GM18861 (cell line): ENCODE data around the gene NDE1.
"Not testable (repeated sequence)": the region's sequence is repeated elsewhere in the genome, so short reads cannot be mapped to it uniquely, and the experiment has no call there.

Experiments used
- ATAC-seq: cut with Tn5 transposase; IDR thresholded peaks from one replicate; pipeline ENCODE4 v1.9.1; 2021; ENCODE audit not compliant: unreplicated experiment

NDE1 gene

DNA sequence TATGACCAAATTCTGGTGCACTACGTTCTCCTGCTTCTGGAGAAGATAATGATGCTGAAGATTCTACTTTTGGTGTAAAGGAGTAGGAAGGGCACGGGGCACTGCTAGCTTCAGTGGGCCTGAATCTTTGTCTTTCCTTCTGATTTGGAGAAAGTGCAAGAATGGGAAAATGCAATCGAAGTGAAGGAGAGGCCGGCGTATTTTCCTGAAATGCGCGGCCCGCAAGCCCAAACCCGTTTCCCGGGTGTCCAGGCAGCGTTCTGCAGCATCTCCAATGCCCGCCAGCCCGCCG, 372 bp upstream of the NDE1 start:
- ATAC-seq: peak; percentile 3

- ATAC-seq: peak; percentile 37
These were observed 690 bp downstream of the NDE1 start for GRCh38 chr16:15650698-15651171.

DNA sequence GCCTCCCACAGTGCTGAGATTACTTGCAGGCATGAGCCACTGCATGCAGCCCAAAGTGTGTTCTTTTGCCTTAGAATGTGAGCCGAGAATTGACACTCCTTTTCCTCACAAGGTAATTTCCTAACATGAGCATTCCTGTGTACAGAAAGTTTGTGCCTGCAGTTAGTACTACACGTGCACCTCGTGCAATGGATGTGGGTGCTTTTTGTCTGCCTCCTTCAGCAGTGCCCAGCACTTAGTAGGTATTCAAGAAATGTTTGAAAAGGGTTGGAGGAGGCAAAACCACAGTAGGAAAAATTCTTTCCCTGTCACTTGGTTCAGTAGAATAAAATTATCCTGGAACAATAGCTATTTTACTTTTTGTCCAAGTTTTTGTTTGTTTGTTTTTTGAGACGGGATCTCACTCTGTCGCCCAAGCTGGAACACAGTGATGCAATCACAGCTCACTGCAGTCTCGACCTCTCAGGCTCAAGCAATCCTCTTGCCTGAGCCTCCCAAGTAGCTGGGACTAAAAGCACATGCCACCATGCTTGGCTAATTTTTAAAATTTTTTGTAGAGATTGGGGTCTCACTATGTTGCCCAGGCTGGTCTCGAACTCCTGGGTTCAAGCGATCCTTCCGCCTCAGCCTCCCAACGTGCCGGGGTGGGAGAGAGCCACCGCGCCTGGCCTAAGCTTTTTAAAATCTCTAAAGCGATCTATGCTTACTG, 2.4 kb downstream of the NDE1 start:
- ATAC-seq: no peak

GRCh38 chr16:15653227-15653626, 3.2 kb downstream of the NDE1 start:
- ATAC-seq: no peak

DNA sequence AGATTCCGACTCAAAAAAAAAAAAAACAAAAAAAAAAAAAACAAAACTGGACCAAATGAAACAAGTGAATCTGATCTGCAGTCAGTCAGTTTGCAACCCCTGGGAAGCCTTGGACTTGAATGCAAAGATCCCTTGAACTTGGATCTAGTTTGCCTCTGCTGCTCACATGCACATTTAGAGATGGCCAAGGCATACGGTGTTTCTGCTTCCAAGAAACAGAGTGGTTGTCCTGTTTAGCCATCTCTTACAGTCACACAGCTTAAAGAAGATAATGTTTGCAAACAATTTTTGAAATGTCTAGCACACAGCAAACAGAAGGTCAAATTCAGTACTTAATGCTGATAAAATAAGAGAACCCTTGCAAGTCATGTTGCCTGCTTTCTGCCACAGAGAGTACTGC, 4.5 kb downstream of the NDE1 start:
- no peak for ATAC-seq

DNA sequence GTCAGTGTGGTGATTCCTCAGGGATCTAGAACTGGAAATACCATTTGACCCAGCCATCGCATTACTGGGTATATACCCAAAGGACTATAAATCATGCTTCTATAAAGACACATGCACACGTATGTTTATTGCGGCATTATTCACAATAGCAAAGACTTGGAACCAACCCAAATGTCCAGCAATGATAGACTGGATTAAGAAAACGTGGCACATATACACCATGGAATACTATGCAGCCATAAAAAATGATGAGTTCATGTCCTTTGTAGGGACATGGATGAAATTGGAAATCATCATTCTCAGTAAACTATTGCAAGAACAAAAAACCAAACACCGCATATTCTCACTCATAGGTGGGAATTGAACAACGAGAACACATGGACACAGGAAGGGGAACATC, 5.5 kb downstream of the NDE1 start:
- not testable (repeated sequence) for ATAC-seq

DNA sequence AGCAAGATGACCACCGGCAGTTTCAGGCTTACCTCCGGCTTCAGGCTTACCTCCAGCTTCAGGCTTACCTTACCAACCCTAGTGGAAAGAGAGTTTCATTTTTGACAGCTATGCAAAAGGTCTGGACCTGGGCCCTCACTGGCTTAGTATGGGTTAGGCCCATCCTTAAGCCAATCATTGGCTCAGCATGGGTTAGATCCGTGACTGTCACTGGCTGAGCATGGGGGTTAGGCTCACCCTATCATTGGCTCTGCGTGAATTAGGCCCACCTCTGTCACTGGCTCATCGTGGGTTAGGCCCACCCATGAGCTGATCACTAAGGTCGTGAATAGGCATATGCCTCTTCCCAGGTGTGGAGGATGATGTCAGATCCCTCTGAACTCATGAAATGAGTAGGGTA, 8.1 kb downstream of the NDE1 start:
- no peak for ATAC-seq

DNA sequence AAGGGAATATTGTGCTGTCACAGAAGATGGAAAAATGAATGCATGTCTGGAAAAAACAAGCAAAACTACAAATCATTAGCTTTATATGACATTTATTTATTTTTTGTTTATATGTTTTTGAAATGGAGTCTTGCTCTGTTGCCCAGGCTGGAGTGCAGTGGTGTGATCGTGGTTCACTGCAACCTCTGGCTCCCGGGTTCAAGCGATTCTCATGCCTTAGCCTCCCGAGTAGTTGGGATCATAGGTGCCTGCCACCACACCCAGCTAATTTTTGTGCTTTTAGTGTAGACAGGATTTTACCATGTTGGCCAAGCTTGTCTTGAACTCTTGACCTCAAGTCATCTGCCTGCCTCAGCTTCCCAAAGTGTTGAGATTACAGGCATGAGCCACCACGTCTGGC, 8.5 kb downstream of the NDE1 start:
- no peak for ATAC-seq

DNA sequence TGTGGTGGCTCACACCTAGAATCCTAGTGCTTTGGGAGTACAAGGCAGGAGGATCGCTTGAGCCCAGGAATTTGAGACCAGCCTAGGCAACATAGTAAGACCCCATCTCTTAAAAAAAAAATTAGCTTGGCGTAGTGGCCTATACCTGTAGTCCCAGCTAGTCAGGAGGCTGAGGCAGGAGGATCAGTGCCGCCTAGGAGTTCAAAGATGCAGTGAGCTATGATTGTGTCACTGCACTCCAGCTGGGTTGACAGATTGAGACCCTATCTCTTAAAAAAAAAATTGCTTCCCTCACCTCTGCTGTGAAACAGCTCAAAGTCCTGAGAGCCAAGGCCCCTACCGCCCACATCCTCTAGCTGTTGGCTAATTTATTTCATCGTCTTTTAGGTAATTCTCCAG, 10.2 kb downstream of the NDE1 start:
- ATAC-seq: no peak

DNA sequence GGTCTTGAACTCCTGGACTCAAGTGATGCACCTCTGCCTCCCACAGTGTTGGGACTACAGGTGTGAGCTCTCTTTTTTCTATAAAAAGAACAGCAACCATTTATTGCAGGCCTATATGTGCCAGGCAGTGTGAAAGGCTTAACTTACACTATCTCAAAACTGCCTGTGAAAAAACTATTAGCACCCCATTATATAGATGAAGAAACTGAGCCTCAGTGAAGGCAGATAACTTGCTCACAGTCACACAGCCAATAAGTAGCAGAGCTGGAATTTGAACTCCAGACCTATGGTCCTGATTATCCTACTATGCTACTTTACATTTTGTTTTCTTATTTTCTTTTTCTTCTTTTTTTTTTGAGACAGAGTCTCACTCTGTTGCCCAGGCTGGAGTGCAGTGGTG, 15.1 kb downstream of the NDE1 start:
- ATAC-seq: no peak

DNA sequence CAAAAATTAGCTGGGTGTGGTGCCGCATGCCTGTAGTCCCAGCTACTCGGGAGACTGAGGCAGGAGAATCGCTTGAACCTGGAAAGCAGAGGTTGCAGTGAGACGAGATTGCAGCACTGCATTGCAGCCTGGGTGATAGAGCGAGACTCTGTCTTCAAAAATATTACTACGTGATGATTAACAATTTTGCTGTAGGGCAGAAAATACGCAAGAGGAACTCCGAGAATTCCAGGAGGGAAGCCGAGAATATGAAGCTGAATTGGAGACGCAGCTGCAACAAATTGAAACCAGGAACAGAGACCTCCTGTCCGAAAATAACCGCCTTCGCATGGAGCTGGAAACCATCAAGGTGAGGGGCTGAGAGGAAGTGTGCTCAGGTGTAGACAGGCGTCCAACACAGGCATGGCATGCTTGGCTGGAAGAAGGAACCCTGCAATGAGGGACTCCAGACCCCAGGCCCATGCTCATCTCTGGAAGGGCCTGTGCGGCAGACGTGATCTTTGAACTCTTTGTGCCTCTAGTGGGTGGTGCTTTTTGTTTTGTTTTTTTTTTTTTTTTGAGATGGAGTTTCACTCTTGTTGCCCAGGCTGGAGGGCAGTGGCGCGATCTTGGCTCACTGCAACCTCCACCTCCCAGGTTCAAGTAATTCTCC, 17.2 kb downstream of the NDE1 start:
- no peak for ATAC-seq

DNA sequence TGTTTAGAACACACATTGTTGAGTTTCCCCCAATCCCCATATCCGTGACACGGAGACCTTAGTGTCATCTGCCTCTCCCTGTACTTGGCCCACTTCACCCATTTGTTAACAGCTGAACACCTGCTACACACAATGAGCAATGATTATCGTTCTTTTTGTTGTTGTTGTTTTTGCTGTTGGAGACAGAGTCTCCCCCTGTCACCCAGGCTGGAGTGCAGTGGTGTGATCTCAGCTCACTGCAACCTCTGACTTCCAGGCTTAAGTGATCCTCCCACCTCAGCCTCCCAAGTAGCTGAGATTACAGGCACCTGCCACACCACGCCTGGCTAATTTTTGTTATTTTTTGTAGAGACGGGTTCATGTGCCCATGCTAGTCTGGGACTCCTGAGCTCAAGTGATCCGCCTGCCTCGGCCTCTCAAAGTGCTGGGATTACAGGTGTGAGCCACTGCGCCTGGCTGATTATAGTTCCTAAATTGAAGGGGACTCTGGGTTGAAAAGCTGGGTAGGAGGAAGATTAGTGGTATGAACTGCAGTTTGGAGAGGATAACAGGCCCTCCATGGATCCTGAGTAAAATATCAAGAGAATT, 21.6 kb downstream of the NDE1 start:
- no peak for ATAC-seq

- ATAC-seq: not testable (repeated sequence)
These were observed 22.1 kb downstream of the NDE1 start for GRCh38 chr16:15672127-15672513.

- no peak for ATAC-seq
These were observed 22.6 kb downstream of the NDE1 start for GRCh38 chr16:15672514-15673167.

GRCh38 chr16:15674571-15674970, 24.5 kb downstream of the NDE1 start:
- no peak for ATAC-seq

- no peak for ATAC-seq
These were observed 26.5 kb downstream of the NDE1 start for GRCh38 chr16:15676506-15676905.

- no peak for ATAC-seq
These were observed 27.4 kb downstream of the NDE1 start for GRCh38 chr16:15677447-15677846.

DNA sequence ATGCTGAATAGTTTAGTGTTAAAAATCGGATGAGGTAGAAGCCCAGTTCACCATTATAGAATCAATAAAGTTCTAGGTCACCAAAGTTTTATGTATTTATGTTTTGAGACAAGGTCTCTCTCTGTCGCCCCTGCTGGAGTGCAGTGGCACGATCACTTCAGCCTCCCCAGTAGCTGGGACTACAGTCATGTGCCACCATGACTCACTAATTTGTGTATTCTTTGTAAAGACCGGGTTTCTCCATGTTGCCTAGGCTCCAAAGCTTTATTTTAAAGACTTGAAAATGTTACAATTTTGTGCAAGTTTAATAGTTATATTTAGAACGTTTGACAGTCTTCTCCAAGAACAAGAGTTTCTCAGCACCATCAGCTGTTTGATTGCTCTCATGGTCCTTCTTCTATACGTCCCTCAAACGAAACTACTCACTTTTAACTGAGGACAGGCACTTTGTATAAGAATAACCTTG, 32.1 kb downstream of the NDE1 start:
- ATAC-seq: no peak

- no peak for ATAC-seq
These were observed 36.2 kb downstream of the NDE1 start for GRCh38 chr16:15686287-15686686.

DNA sequence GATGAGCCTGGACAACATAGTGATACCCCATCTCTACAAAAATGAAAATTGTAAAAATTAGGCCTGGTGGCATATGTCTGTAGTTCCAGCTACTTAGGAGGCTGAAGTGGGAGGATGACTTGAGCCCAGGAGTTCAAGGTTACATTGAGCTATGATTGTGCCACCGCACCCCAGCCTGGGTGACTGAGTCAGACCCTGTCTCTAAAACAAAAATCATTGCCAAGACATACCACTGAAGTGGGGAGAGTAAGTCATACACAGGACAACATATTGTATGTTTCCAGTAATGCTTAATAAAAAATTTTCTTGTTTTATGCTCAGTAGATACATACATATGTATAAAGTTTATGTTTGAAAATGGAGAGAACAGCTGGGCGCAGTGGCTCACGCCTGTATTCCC, 39.2 kb downstream of the NDE1 start:
- no peak for ATAC-seq

DNA sequence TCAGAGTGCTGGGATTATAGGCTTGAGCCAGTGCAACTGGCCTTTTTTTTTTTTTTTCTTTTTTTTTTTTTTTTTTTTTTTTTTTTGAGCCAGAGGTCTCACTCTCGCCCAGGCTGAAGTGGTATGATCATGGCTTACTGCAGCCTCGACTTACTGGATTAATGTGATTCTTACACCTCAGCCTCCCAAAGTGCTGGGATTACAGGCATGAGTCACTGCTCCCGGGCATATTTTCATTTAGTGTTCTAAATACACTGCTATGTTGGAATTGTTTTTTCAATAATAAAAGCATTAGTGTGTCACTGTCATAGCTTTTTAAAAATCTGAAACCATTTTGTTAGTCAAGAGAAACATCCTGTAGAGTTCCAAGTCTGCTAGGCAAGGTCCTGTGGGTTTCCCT, 40.3 kb downstream of the NDE1 start:
- no peak for ATAC-seq

GRCh38 chr16:15691046-15691445, 41.0 kb downstream of the NDE1 start:
- ATAC-seq: no peak
